Ishikawa (cell line): Measurements from ENCODE around the gene CPB1.
A peak's percentile ranks its signal among the peaks of the same experiment; 100 is the strongest.

Experiments
- CEBPB ChIP-seq: IDR thresholded peaks from 2 replicates; pipeline ENCODE4 v1.6.1; 2012
- CREB1 ChIP-seq: IDR thresholded peaks from 2 replicates; pipeline ENCODE4 v1.6.1; 2012; ENCODE audit warnings: low read depth
- EGR1 ChIP-seq: IDR thresholded peaks from 2 replicates; pipeline ENCODE4 v1.6.1; 2012
- EP300 ChIP-seq: IDR thresholded peaks from 2 replicates; pipeline ENCODE4 v1.6.1; 2012; ENCODE audit warnings: borderline replicate concordance
- FOXM1 ChIP-seq: IDR thresholded peaks from 2 replicates; pipeline ENCODE4 v1.6.1; 2012; ENCODE audit warnings: low read depth, borderline replicate concordance
- NFIC ChIP-seq: IDR thresholded peaks from 2 replicates; pipeline ENCODE4 v1.6.1; 2012
- RAD21 ChIP-seq: IDR thresholded peaks from 2 replicates; pipeline ENCODE4 v1.6.1; 2012; ENCODE audit warnings: low read depth
- TAF1 ChIP-seq: IDR thresholded peaks from 2 replicates; pipeline ENCODE4 v1.6.1; 2012; ENCODE audit warnings: low read depth, mild to moderate bottlenecking
- TCF12 ChIP-seq: IDR thresholded peaks from 2 replicates; pipeline ENCODE4 v1.6.1; 2012; ENCODE audit warnings: low read depth
- TEAD4 ChIP-seq: IDR thresholded peaks from 2 replicates; pipeline ENCODE4 v1.6.1; 2012
- YY1 ChIP-seq: IDR thresholded peaks from 2 replicates; pipeline ENCODE4 v1.6.1; 2012; ENCODE audit warnings: low read depth
- ZBTB7A ChIP-seq: IDR thresholded peaks from 2 replicates; pipeline ENCODE4 v1.6.1; 2012; ENCODE audit warnings: low read depth
- TF ChIP-seq, protein P1 (sequence below): IDR thresholded peaks from 2 replicates; pipeline ENCODE4 v1.6.1; 2012; ENCODE audit warnings: low read depth, mild to moderate bottlenecking
- TF ChIP-seq, protein P2 (sequence below): IDR thresholded peaks from 2 replicates; pipeline ENCODE4 v1.6.1; 2012
- TF ChIP-seq, protein P3 (sequence below): IDR thresholded peaks from 2 replicates; pipeline ENCODE4 v1.6.1; 2012

Gene CPB1

DNA sequence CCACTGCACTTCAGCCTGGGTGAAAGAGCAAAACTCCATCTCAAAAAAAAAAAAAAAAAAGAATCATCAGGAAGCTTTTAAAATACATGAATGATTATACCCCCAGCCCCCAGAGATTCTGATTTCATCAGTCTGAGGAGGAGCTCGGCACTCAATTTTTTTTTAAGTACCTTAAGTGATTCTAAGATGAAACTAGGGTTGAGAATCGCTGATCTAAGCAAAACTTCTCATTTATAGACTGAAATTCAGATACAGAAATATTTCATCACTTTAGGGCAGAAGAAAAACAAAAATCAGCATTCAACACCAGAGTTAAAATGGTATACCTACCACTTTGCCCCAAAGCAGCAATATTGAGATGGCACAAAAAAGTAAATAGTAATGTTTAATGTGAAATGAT, 62.2 kb downstream of the CPB1 start:
- TF ChIP-seq TAF1 = no peak
- TF ChIP-seq EGR1 = no peak

DNA sequence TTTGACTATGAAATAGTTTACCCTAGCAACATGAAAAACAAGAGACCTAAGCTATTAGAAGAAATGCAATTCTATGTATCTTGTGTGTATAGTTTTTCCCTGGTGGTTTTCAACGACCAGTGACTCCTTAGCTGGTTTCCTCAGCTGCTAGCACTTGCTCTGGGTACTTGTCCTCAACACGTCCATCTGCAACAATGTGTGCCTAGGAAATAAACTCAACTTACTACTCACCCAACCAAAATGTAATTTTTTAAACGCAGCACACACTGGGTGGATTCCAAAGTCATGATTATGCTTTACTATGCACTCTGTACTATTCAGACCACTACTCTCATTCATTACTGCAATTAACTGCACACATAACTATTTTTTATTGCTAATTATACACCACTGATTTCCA, 68.5 kb downstream of the CPB1 start:
- TF ChIP-seq, protein P1, sequence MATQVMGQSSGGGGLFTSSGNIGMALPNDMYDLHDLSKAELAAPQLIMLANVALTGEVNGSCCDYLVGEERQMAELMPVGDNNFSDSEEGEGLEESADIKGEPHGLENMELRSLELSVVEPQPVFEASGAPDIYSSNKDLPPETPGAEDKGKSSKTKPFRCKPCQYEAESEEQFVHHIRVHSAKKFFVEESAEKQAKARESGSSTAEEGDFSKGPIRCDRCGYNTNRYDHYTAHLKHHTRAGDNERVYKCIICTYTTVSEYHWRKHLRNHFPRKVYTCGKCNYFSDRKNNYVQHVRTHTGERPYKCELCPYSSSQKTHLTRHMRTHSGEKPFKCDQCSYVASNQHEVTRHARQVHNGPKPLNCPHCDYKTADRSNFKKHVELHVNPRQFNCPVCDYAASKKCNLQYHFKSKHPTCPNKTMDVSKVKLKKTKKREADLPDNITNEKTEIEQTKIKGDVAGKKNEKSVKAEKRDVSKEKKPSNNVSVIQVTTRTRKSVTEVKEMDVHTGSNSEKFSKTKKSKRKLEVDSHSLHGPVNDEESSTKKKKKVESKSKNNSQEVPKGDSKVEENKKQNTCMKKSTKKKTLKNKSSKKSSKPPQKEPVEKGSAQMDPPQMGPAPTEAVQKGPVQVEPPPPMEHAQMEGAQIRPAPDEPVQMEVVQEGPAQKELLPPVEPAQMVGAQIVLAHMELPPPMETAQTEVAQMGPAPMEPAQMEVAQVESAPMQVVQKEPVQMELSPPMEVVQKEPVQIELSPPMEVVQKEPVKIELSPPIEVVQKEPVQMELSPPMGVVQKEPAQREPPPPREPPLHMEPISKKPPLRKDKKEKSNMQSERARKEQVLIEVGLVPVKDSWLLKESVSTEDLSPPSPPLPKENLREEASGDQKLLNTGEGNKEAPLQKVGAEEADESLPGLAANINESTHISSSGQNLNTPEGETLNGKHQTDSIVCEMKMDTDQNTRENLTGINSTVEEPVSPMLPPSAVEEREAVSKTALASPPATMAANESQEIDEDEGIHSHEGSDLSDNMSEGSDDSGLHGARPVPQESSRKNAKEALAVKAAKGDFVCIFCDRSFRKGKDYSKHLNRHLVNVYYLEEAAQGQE = no peak
- TF ChIP-seq YY1 = no peak
- TF ChIP-seq TCF12 = no peak
- TF ChIP-seq FOXM1 = no peak
- TF ChIP-seq, protein P2, sequence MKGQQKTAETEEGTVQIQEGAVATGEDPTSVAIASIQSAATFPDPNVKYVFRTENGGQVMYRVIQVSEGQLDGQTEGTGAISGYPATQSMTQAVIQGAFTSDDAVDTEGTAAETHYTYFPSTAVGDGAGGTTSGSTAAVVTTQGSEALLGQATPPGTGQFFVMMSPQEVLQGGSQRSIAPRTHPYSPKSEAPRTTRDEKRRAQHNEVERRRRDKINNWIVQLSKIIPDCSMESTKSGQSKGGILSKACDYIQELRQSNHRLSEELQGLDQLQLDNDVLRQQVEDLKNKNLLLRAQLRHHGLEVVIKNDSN = no peak
- TF ChIP-seq CREB1 = no peak
- TF ChIP-seq RAD21 = no peak
- TF ChIP-seq, protein P3, sequence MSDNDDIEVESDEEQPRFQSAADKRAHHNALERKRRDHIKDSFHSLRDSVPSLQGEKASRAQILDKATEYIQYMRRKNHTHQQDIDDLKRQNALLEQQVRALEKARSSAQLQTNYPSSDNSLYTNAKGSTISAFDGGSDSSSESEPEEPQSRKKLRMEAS = no peak
- TF ChIP-seq NFIC = no peak
- TF ChIP-seq ZBTB7A = no peak
- TF ChIP-seq TEAD4 = no peak
- TF ChIP-seq EGR1 = no peak
- TF ChIP-seq EP300 = no peak
- no peak for TF ChIP-seq CEBPB
- TF ChIP-seq TAF1 = no peak

DNA sequence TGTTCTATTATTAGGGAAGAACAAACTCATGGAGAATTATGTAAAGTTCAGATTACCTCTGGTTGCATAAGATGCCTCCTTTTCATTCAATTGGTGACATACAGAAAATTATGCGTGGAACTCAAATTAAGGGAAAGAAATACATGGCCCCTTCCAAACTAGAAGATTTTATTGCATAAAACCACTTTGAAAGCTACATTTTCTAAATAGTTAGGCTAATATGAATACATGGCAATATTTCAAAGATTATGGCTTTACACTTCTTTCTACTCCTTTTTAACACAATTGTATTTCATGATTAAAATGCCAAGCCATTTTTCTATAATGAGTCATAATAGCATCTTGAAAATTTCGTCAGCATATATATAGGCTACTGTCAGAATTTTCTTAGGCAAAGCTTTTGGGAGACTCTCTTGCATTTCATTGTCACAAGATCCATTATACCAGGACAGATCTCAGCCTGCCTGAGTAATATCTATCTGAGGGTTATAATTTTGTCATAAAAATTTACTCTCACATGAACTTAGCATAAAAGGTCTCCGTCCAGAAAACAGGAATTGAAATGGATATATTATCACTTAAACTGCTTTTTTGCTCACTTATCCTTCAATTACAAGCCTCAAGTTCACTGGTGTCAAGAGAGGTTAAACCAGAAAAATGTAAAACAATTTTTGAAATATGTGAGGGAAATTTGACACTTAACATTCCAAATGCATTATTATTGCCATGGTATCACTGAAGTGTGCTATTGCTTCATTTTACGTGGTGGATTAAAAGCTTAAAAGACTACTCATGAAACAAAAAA, 74.6 kb downstream of the CPB1 start:
- TF ChIP-seq CEBPB = peak; percentile 63
- TF ChIP-seq CREB1 = no peak
- TF ChIP-seq, protein P2 = no peak
- TF ChIP-seq TEAD4 = 0 out of 2 replicates have a peak, but pooled peaks have one; percentile 45
- no peak for TF ChIP-seq EGR1

DNA sequence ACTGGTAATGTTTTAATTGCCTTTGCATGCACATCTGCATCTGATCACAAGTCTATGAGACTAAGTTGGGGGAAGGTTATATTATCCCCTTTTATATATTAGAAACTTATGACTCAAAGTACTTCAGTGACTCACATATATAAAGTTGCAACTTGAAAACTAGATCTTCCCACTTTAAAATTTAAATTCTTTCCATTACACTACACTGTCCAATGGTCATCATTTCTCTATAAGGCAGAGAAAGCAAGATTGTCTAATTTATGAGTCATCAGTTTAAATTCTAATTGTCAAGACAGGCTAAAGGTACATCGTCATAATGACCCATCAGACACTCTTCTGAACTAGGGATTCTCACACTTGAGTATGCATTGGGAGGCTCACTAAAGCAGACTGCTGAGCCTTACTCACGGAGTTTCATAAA, 75.4 kb downstream of the CPB1 start:
- TF ChIP-seq EGR1 = no peak
- TF ChIP-seq RAD21 = no peak
- no peak for TF ChIP-seq CEBPB
- TF ChIP-seq FOXM1 = no peak
- TF ChIP-seq CREB1 = no peak
- TF ChIP-seq, protein P3 = no peak
- TF ChIP-seq, protein P1 = no peak
- no peak for TF ChIP-seq TAF1
- no peak for TF ChIP-seq TEAD4
- TF ChIP-seq TCF12 = no peak
- no peak for TF ChIP-seq YY1
- no peak for TF ChIP-seq EP300
- TF ChIP-seq ZBTB7A = no peak
- TF ChIP-seq NFIC = no peak
- TF ChIP-seq, protein P2 = no peak

DNA sequence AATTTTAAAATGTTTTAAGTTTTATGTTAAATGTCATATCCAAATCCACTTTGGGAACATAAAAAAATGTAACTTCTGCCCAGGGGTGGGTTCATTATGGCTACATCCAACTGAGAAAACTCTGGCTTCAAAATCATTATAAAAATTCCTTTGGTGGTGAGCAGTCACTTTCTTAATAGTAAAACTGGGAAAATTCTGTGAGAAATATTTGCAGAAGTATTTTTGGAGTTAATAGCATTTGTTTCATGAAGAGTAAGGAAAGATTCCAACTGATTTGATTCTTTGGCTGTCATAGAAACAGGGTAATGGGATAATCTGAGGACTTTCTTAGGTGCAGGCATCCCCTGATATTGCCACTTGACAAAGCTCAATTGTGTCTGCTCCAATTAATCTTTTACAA, 76.3 kb downstream of the CPB1 start:
- no peak for TF ChIP-seq FOXM1
- TF ChIP-seq RAD21 = no peak
- no peak for TF ChIP-seq NFIC
- TF ChIP-seq ZBTB7A = no peak
- TF ChIP-seq, protein P1 = no peak
- TF ChIP-seq TCF12 = no peak
- TF ChIP-seq YY1 = no peak
- no peak for TF ChIP-seq CREB1
- TF ChIP-seq EP300 = no peak
- TF ChIP-seq, protein P2 = no peak
- TF ChIP-seq CEBPB = no peak
- TF ChIP-seq, protein P3 = no peak
- TF ChIP-seq EGR1 = no peak
- TF ChIP-seq TAF1 = no peak
- TF ChIP-seq TEAD4 = no peak
